ENCODE results near the gene GFRA1.

The GFRA1 gene

DNA sequence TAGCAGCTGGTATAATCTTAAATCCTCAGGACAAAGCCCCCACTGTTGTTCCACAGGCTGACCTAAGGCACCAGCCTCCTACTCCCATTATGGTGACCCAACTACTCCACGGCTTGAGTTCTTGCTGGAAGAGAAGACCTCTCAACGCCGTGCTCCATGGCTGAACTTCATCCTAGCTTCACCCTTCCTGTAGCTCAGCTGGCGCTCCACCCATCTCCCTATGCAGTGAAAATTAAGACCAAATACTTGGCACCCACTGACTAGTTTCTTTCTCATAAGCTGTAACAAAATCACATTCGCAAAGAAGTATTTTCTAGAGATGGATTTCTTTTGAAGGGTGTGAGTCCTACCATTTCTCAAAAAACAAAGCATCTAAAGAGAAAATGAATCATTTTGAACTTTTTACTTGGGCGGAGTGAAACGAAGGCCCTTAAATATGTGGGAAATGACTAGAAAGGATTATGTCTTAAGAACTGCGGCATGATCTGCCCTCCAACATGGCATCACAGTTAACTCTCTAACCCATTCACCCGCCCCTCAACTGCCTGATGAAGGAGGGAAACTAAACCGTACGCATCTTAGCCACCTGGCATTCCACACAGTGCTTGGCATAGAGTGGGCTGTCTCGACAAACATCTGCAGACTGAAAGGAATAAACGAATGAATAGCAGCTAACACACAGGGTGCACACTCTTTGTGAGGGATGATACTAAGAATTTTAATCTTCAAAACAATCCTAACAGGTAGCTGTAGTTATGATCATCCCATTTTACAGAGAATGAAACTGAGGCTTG is 32.7 kb downstream of the GFRA1 start:
- no peak for DNase-seq

DNA sequence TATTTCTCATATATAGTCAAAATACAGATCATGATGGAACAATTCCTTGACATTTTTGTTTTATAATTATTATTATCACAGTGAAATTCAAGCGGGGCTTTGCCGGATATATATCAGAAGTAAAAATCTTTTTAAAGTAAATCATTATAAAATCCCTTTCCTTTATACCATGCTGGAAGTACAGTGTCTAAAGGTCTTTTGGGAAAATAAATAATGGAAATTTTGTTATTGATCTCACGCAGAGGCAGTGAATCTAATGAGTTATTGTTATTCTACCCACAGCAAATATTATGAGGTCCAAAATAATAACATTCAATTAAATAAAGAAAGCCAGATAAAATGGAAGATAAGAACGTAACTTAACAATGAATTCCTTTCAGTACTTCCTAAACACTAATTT is 33.8 kb downstream of the GFRA1 start:
- no peak for DNase-seq

DNA sequence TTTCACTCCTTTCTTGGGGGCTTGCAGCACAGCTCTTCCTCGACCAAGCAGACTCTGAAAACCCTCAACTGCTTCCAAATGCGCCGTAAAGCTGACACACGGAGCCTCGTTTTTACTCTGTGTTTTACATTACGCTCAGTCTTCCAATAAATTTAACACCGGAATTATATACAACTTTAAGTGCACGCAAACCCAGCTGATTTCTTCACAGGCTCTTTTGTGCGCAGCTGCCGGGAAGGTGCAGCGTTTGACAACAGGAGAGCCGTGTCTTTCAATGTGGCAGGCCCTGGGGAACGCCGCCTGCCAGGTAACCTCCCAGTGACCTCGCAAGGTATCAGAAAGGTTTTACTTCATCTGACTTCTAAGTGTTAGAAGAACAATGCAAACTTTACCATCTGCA is 35.0 kb downstream of the GFRA1 start:
- no peak for DNase-seq

DNA sequence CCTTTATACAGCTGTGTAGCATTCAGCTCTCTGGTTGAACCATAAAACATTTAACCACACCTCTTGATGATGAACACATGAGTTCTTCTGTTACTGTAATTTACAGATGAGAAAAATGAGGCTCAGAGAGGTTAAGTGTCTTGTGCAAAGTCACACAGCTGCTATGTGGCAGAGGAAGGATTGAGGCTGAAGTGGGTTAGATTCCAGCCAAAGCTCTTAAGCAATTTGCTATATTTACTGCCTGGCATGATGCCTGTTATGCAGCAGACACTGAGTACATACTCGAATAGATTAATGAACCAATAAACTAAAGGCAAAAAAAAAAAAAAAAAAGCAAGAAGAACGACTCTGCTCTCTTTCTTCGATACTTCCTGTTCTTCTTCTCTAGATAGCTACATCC is 35.7 kb downstream of the GFRA1 start:
- DNase-seq = no peak

DNA sequence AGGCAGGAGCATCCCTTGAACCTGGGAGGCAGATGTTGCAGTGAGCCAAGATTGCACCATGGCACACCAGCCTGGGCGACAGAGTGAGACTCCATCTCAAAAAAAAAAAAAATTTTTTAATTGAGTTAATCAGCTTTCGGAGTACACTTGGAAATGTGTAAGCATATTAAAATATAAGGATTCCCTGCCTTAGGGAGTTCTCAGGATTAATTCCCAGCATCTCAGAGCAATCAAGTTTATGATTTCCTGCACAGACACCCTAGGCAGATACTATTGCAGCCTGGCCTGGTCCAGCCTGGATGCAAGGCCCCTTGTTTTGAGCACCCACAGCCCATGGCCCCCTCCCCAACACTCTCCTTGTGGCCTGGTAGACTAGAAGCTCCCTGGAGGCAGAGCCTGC is 39.8 kb downstream of the GFRA1 start:
- DNase-seq = no peak

DNA sequence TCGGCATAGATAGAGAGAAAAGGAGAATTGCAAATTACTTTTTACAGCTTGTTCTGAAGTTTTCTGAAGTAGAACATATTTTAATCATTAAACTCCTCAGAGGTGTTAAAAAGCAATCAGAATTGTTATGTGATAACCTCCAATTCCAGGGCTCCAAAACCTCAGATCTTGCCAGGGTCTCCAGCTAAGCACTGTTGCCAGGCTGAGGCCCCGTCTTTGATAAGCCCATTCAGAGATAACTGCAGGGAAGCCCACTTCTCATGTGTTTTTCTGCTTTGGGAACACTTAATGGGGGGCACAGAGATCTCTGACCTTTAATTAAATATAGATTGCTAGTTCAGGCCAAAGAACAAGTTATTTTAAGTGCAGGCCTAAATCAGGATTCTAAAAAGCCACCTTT is 40.4 kb downstream of the GFRA1 start:
- no peak for DNase-seq

DNA sequence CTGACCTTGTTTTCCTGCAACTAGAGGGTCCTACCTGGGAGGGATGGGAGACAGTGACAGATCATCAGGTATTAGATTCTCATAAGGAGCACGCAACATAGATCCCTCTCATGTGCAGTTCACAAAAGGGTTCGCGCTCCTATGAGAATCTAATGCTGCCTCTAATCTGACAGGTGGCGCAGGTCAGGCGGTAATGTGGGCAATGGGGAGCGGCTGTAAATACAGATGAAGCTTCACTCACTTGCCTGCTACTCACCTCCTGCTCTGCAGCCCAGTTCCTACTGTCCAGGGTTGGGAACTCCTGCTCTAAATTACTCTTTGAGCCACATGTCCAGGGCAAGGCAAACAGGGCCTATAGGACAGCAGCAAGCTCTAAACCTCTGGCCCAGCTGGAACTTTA is 46.2 kb downstream of the GFRA1 start:
- DNase-seq = no peak

DNA sequence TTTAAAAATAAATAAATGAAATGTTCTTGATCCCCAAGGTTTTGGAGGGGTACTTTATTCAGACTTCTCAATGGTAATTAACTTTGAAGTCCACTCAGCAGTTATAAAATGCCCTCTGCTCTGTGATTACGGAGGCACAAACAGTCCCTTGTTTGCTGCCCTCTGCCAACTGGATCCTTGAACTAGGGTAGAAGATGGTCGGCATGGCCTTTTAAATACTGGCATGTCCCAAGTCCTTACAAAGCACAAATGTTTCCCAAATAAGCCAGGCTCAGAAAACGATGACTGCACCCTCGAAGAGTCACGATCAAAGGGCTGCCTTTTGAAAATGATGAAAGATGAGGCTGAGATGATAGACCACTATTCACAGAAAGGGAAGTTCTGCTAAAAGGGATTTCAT is 47.0 kb downstream of the GFRA1 start:
- DNase-seq = no peak

DNA sequence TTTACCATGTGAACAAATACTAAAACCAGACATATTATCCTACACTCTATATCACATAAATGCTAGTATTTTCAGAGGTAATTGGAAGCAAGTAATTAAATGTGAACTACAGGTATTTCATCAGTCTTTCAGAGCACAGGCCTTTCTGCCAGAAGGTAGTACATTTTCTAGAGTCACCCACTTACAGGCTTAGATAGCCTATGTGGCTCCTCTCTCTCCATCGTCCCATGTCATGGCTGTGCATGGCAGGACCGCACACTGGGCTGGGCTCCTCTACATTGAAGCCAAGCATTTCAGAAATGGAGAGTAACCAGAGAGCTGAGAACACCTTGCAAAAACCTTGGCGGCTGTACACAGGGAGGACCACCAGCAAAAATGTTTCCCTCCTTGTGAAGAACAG is 49.7 kb downstream of the GFRA1 start:
- DNase-seq = no peak

DNA sequence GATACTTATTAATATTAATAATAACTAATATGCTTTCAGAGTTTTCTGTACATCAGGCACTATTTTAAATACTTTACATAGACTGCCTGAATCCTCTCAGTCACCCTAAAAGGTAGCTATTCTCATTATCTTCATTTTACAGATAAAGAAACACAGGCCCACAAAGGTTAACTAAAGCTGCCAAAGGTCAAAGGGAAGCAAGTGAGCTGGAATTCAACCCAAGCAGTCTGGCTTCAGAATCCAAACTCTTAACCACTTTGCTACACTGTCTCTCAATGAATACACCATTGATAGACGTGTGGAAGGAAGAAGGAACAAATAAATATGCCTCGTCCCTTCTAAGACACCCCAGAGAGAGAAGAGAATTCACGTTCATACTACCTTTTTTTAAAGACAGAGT is 52.0 kb downstream of the GFRA1 start:
- no peak for DNase-seq

DNA sequence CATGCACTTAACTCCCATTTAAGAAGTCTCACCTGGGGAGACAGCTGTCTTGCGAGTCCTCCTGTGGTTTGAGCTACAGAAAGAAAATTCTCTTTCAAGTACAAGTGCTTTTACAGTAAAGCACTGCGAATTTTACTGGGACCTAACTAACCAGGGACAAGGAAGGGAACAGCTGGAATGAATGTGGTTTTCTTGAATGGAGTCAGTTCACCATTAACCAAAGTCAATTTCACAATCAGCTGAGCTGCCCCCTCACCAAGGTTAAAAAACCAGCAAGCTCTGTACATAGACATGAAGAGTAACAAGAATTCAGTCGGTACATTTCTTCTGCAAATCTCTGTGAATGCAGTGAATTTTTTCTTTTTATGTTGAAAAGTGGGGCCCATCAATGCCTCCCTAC is 56.3 kb downstream of the GFRA1 start:
- no peak for DNase-seq

DNA sequence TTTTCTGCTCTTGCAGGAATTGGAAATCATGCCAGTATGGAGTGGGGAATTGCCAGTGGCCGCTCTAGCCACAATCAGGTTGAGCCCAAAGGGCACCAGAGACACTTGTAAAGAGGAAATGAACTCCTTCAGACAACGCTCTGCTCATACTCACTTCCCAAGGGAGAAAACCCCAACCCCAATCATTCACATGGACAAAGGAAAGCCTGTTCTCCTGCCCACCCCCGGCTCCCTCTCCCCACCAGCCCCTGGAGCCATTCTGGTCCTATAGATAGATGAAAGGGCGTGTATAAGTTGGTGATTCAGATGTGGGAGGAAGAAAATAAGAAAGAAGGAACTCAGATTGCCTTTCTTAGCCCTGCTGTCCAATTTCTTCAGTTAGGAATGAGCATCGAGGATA is 57.4 kb downstream of the GFRA1 start:
- DNase-seq = no peak

DNA sequence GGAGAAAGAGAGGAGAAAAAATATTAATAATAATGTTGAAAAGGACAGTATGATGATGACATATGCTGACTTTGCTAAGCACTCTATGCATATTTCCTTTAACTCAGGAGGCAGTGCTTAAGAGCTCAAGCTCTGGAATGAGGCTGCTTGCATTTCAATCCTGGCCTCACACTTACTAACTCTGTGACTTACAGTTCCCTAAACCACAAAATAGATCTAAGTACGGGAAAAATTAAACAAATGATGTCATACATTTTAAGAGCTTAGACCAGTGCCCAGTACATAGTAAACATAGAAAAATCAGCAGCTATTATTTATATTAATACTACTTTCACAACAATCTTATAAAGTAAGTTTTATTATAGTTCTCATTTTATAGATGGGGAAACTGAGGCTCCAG is 61.3 kb downstream of the GFRA1 start:
- no peak for DNase-seq

DNA sequence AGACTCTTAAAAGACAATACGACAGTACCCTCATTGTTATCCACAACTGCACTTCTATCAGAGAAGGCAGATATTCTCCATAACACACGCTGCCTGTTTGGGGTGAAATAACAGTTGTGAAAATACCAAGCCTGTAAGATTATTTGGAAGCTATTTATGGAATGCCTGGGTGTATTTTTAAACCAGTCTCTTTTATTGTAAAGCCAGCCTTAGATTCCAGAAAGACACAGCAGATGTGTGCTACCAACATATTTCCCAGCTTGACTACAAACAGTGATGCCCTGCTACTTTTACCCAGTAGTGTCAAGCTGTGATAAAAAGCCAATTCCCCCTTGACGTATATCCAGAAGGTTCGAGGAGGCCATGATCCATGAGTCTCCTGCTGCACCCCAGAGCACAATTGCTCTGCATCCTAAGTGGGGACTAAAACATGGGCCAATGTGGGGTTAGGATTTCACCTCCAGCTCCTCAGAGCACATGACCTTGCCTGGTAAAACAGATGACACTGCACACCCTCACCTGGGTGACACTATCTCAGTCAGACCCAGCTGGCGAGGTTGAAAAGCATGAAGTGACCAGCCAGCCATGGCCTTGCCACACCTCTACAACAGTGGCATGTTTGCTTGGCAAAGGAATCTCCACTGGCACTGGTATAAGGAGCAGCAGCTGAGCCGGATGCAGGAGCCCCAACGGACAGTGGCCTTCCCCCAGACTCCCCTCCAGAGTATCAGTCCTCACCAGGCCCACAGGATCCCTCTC is 62.2 kb downstream of the GFRA1 start:
- no peak for DNase-seq

DNA sequence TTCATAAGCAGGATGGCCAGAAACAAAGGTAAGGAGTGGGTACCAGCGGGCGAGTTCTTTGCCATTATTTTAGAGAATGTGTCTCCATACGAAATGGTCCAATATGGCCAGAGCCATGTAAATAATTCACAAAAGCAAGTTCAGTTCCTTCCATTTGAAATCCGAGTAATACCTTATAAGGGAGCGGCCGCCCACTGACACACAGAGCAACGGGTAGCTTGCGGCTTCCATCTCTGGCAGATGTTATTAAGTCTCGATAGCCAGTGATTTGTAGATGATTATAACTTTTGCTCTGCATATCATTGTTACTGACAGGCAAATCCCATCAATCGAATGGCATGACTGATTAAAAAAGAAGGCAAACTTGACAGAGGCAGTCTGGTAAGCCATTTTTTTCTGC is 63.2 kb downstream of the GFRA1 start:
- DNase-seq = no peak

DNA sequence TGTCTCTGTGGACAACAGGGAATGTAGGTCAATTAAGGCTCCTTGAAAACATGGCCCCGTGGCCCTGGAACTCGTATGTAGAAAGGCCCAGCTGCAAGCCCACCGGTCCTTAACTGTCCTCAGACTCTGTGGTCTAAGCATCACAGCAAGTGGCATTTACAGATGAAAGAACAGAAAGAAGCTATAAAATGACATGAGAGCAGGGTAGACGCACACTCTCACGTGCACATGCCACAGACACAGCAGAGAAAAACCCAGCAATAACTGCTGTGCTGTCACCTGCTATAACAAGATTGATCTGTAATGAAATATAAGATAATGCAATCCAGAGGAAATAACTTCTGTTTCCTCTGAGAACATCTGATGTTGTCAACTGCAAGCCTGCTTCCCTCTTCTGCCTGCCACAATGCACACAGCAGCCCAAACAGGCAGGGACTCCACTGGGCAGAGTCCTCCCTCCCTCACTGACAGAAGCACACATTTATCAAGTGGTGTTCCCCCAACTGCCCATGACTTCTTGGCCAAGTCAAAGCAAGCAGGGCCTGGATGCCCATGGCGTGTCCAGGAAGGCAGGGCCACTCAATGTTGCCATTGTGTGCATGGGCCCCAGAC is 63.9 kb downstream of the GFRA1 start:
- DNase-seq = no peak

DNA sequence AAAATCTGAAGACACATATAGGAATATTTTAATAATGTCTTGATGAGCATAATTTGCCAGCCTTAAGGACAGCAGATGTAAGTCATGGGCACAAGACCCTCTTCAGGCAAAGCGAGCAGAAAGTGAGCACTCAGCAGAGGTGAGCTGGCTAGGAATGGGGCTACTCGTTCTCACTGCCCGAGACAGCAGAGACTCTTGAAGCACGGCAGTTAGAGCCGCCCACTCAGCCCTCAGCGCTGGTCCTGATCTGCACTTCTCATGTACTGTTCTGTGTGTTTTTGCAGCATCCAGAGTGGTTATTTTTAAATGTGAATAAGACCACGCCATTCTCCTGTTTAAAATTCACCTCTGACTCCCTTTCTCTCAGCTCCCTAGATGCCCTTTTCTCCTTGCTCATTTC is 65.3 kb downstream of the GFRA1 start:
- no peak for DNase-seq

DNA sequence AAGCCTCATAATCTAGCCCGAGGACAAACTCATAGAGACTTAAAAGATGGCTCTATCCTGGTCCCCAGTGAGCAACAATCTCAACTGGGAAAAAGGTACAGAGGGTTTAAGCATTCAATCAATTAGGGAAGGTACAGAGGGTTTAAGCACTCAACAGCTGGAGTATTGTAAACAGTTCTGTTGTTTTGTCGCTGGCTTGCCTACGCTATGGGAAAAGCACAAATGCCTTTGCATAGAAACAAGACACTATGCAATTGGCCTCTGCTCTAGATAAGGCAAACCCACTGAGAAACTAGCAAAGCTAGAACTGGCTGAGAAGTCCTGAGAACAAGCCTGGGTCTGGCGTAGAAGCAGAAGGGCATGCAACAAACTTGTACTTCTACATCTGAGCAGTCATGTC is 69.3 kb downstream of the GFRA1 start:
- no peak for DNase-seq

DNA sequence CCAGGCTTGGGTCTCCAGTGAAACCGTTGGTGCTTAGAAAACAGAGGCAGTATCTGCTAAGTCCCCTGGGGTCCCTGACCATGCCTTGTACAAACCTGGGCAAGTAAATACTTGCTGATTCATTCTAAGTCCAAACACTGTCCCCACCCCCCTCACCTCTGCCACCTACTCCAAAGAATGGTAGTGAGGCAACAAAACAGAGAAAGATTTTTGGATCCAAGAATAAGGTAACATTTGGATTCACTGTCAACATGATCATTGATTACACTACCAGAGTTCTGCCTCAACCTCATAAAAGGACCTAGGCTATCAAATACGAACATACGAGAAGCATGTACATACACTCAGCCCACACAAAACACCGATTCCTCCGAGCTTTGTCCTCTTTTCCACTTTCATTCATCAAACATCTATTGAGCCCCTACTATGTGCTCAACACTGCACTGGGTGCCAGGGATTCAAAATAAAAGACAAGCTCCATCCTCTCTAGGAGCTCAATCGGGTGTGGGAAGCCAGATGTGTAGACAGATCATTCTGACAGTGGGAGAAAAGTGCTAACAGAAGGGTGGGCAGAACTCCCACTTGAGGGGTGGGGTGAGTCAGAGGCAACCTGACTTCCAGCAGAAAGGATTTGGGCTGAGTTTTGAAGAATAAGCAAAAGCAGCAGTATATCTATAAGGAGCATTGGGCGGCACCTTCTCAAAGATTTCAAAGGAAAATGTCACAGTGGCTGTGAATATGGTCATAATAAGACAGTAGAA is 71.2 kb downstream of the GFRA1 start:
- no peak for DNase-seq

DNA sequence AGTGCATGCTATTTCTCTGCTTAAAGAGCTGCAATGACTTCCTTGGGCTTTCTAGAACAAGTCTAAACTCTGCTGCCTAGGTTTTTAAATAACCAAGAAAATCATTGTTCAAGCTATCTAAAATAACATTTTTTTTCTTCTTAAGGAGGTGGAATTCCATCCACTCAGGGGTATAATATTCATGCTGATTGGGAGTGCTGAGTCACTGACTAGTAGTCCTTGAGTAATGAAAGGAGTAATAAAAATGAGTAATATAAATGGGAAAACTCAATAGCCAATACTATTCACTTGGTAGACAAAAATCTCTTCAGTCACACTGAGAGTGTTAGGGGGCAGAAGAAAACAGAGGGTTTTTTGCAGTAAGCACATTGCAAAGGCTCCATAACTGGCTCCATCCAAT is 72.0 kb downstream of the GFRA1 start:
- no peak for DNase-seq

DNA sequence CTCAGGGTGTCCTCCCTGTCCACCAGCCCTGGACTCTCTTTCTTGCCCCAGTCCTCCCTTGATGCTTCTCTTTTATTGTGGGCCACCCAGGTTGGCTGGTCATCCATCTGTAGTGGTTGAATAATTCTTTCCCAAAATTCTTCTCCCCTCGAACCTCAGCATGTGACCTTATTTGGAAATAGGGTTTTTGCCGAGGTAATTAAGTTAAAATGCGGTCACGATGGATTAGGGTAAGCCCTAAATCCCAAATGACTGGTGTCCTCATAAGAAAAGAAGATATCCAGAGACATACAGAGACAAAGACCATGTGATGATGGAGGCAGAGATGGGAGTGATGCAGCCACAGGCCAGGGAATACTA is 74.3 kb downstream of the GFRA1 start:
- no peak for DNase-seq

DNA sequence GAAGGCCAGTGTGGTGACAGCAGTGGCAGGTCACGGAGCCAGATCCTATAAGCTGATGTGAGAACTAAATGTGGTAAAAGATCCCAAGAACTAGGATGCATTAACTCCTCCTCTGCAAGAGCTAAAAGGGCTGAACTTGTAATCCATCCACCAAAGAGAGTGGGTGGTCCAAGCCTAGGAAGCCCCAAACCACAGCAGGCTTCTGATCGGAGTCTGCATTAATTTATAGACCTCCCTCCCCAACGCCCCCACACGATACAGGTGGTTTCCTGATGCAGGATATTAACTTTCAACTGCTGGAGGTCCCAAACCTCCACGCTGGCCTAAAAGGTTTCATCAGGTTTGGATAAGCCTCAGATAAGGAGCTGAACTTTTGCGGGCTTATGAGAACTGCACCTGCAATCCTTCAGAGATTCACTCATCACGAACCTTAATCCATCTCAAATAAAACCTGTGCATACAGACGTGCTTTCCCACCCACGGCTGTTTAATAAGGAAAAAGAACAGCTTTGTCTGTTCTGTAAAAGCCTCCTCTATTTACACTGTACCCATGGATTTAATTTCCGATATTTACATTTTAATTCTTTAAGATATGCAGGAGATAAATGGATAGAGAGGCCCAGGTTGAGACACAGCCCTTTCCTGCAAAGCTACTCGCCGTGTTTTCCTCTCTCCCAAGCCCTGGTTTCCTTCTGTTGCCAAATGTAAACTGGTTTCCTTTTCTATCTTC is 74.9 kb downstream of the GFRA1 start:
- DNase-seq = no peak

DNA sequence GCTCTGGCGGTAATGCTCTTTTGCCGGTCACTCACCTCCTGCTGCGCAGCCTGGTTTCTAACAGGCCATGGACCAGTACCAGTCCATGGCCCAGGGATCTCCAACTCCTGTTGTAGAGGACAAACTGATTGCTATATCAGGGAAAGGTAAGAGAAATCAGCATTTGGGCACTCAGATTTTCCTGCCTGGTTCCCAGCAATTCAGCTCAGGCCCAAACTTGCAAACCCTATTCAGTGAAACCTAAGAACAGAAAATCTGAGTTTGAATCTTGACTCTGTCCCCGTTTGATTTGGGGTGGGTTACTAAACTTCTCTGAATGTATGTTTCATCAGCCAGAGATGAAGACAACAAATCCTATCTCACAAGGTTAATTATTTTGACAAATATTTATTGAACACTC is 77.4 kb downstream of the GFRA1 start:
- DNase-seq = no peak

Measured in DMS79 treated with DMSO at 0.1 percent for 48 hours (cell line).